HPDE6-E6E7 (cell line): ENCODE measurements around the gene IMMT.
"Not testable (repeated sequence)": the region's sequence is repeated elsewhere in the genome, so short reads cannot be mapped to it uniquely, and the experiment has no call there.

ENCODE experiments used
- DNase-seq: peaks from one replicate; pipeline ENCODE4 v3.0.0; 2011; ENCODE audit warnings: missing footprints; ENCODE audit errors: extremely low spot score

Gene IMMT

GRCh38 chr2:86195055-86195807 is at the start of gene IMMT:
IMMT (minus strand) TSS chr2:86195462; CDS start chr2:86195382, 80 bp downstream.
- DNase-seq = peak; percentile 94

DNA sequence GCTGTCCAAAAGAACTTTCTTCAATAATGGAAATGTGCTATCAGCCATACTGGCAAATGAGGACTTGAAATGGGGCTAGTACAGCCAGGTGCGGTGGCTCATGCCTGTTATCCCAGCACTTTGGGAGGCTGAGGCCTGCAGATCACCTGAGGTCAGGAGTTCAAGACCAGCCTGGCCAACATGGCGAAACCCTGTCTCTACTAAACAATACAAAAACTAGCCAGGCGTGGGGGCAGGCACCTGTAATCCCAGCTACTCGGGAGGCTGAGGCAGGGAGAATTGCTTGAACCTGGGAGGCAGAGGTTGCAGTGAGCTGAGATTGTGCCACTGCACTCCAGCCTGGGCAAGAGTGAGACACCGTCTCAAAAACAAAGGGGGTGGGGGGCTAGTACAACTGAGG is 49.5 kb upstream of the IMMT start:
- DNase-seq = not testable (repeated sequence)

DNA sequence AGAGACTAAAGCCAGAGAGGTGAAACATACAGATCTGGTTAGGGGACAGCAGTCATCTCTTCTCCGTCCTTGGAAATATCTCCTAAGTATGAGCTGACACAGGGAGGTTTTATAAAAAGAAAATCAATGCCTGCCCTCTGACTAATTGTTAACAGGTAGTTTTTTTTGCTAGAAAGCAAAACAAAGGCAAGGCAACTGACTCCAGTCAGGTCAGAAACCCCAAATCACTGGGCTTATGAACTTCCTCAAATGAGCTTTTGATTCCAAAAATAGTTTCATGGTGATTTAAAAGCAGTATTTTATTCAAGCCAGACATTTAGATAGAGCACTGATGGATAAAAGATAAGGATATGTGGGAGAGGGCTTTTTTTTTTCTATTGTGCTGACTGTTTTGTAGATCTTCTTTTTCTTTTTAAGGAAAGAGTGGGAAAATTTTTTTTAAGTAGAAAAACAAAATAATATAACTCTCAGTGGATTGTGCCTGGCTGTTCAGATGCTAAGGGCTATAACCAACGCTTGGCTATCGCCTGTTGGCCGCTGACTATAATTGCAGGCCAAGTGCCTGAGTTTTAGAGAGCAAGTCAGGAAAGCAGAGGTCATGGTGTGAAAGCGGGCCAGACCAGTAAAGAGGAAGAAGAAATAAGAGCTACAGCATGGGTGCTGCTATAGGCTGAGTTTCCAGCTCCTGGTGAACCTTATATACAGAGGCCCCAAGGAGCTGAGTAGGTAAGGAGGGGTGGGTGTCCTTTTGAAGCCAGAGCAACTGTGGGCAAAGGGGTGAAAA is 48.9 kb upstream of the IMMT start:
- no peak for DNase-seq

- DNase-seq = no peak
Observed at GRCh38 chr2:86243272-86243671, 48.0 kb upstream of the IMMT start.

GRCh38 chr2:86241611-86242010 is 46.3 kb upstream of the IMMT start:
- DNase-seq = no peak

DNA sequence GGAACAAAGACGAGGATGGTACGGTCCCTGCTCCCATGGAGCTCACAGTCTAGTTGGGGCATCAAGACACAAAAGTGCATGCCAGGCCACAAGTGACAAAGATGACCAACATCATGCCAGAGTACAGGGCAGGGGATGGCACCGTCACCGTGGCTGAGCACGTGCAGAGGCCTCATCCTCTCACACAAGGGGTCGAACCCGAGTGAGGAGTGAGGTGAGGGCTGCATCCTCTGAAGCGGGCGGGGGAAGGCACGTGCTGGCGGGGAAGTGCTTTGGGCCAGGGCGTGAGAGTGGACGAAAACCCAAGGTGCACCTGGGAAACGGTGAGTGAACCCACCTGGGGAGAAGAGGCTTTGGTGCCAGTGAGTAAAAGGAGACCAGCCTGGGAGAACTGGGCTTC is 45.0 kb upstream of the IMMT start:
- no peak for DNase-seq

GRCh38 chr2:86239745-86240144 is 44.5 kb upstream of the IMMT start:
- no peak for DNase-seq

- DNase-seq = no peak
Observed at GRCh38 chr2:86239326-86239725, 44.1 kb upstream of the IMMT start.

DNA sequence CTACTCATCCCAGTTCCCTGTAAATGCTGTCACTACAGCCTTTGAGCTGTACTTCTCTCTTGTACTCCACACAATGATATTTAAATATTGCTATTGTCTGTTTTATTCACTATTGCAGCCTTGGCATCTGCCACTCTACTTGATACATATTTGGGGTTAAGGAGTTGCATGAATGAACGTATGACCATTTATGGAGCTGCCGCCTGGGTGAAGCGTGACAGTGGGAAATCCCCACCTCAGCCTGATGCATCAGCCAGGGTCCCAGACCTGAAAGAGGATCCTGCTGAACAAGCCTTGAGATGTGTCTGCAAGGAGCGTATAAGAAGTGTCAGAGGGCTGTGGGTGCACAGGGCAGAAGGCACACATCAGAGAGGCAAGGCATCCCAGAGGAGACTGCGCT is 43.1 kb upstream of the IMMT start:
- DNase-seq = no peak

GRCh38 chr2:86237172-86237571 is 41.9 kb upstream of the IMMT start:
- no peak for DNase-seq

DNA sequence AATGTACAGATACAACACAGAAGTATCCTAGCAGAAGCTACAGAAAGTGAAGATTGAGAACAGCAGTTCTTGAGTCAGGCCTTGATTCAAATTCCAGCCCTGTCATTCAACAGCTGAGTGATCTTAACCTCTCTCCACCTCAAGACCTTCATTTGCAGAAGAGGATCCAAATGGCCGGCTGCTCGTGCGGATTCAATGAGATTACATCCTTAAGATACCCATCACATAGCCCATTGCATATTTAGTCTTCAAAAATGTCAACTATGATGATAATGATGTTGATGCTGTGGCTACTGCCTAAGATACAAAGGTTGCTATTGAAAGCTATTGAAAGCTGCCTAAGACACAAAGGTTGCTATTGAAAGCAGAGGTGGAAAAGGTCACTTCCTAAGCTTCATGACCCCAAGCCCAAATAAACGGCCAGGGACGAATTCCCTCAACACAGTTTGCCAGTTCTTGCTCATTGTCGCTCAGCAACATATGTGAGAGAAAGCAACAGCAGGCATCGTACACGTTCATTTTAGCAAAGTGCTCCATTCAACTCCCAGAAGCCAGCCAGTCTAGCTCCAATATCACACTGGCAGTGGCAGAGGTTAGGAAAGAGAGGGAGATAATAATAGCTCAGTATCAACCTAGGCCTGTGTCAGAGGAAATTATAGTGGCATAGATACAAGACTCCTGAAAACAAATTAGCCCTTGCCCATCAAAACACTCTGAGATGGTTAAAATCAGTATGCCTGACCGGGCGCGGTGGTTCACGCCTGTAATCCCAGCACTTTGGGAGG is 40.1 kb upstream of the IMMT start:
- DNase-seq = no peak

DNA sequence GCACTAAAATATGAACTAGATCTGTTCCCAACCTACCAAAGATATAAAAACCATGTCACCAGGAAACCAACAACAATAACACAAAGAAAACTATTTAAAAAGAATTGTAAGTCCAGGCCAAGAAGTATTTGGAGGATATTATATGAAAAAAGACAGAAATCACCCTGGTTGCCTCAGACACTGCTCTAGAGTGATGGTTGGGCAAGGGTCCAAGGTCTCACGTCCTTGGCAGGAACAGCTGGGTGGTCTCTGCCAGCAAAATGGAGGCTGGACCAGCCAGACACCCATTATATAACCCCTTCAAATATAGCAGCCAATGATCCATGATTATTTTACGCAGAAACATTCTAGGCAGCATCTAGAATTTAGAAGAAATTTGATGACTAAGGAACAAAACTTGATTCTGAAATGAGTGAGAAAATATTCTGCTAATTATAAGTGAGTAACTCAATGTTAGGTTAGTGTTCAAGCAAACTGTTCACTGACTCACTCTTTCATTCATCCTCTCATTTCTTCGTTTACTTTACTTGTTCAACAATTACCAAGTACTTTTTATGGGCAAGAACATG is 39.4 kb upstream of the IMMT start:
- DNase-seq = no peak

DNA sequence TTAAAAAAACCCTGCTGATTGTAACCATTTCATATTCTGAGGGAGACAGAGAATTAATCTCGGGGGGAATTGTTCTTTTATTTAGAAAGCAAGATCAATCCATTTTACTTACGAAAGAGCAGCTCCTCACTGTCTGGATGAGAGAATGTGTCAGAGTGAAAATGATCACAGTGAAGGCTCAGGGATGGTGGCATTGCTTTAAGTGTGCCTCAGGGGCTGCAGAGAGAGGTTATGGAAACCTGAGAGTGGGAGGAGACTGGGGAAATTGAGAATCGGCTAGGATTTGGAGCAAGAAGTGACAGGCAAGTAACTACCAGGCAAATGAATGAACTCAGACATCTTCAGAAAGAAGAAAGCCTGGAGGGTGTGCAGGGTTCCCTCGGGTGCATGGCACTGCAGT is 38.2 kb upstream of the IMMT start:
- DNase-seq = no peak

DNA sequence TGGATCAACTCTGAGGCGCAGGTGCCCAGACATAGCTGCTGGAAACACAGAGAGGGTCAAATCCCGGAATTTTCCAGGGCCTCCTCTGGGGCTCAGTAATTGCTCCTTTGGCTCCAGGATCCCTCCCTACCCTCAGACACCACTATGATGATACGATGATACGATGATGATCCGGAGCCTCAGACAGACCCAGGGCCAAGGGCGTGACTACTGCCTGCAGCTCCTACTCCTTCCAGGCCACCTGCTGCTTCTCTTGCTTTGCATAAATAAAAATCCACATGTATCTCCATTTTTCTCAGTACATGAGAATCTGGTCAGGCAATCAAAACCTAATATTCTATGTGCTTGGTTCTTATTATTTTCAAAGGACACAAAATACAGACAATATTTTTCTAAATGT is 37.6 kb upstream of the IMMT start:
- DNase-seq = no peak

DNA sequence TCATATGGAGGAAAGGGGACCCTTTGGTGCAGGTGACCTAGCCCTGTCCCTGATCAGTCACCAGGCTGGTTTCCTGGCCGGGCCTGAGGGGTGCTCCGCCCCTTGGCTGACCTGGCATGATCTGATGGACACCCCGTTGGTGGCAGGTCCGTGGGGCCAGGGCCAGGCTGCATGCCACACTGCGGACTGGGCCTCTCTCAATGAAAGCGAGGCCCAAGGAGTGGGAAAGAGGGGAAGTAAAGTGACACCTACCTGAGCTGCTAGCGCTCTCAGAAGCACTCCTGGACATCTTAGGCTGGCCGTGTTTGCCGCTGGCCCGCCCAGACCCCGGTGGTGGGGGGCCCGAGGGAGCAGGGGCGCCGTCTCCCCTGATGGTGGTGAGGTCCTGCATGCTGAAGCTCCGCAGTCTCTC is 37.1 kb upstream of the IMMT start:
- DNase-seq = no peak

DNA sequence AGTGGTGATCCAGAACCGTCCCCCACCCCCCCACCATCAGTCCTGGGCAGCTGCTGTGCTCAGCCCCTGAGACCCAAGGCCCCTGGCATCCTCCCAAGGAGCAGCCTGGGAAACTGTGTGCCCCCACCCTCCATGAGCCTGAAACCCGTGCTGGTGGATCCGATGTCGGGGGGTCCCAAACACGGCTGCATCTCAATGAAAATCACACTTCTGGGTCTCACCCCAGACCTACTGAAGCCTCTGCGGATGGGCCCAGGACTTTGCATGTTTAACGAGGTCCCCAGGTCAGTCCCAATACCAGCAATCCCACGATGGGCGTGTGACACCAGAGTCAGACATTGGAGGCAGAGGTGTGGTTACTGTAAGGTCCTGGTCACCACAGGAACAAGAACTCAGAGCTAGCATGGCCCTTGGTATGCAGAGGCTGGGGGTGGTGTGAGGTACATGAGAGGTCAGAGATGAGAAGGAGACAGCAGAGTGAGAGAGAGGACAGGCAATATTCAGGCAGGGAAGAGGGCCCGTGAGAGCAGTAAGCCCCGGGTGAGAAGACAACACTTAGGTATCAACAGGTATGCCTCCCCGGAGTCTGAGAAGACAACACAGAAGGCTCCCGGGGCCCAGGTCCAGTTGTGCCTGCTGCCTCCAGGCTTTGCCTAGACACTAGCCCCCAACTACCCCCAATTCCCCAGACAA is 36.6 kb upstream of the IMMT start:
- DNase-seq = no peak

- DNase-seq = no peak
Observed at GRCh38 chr2:86230961-86231360, 35.7 kb upstream of the IMMT start.

GRCh38 chr2:86229221-86229620 is 34.0 kb upstream of the IMMT start:
- DNase-seq = no peak

DNA sequence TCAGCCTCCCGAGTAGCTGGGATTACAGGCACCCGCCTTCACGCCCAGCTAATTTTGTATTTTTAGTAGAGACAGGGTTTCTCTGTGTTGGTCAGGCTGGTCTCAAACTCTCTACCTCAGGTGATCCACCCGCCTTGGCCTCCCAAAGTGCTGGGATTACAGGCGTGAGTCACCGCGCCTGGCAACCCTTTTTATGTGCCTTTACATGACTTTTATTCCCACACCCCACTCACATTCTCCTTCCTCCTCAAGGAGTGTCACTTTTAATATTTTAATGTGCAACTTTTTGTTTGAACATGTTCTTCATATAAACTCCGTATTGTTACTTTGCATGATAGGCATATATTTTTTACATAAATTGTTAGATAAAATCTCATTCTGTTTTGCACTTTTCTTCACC is 33.3 kb upstream of the IMMT start:
- DNase-seq = not testable (repeated sequence)

DNA sequence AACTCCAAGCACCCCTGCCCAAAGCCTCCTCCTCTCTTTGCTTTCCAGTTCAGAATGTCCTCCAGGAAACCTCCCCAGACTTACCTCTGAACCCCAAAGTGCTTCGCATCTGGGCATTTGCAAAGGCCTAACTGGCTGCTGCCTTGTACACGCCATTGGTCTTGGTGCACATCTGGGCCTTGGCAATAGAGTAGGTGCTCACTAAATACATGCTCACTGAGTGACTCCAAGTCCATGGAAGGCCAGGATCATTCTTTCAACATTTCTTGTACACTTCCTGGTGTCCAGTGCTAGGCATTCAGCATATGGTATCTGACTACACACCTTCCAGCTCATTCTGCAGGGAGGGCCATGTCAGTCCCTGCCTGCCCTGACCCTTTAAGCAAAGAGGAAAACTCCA is 32.4 kb upstream of the IMMT start:
- no peak for DNase-seq
